Ishikawa (cell line): ENCODE results near the gene KRT1.

Experiments used
- CEBPB ChIP-seq: IDR thresholded peaks from 2 replicates; pipeline ENCODE4 v1.6.1; 2012
- CREB1 ChIP-seq: IDR thresholded peaks from 2 replicates; pipeline ENCODE4 v1.6.1; 2012; ENCODE audit warnings: low read depth
- EGR1 ChIP-seq: IDR thresholded peaks from 2 replicates; pipeline ENCODE4 v1.6.1; 2012
- EP300 ChIP-seq: IDR thresholded peaks from 2 replicates; pipeline ENCODE4 v1.6.1; 2012; ENCODE audit warnings: borderline replicate concordance
- MAX ChIP-seq: IDR thresholded peaks from 2 replicates; pipeline ENCODE4 v1.6.1; 2012
- RAD21 ChIP-seq: IDR thresholded peaks from 2 replicates; pipeline ENCODE4 v1.6.1; 2012; ENCODE audit warnings: low read depth
- REST ChIP-seq: IDR thresholded peaks from 2 replicates; pipeline ENCODE4 v1.6.1; 2012; ENCODE audit warnings: low read depth, mild to moderate bottlenecking
- TAF1 ChIP-seq: IDR thresholded peaks from 2 replicates; pipeline ENCODE4 v1.6.1; 2012; ENCODE audit warnings: low read depth, mild to moderate bottlenecking
- USF1 ChIP-seq: IDR thresholded peaks from 2 replicates; pipeline ENCODE4 v1.6.1; 2012
- YY1 ChIP-seq: IDR thresholded peaks from 2 replicates; pipeline ENCODE4 v1.6.1; 2012; ENCODE audit warnings: low read depth
- ZBTB7A ChIP-seq: IDR thresholded peaks from 2 replicates; pipeline ENCODE4 v1.6.1; 2012; ENCODE audit warnings: low read depth

GRCh38 chr12:52662093-52662917 lies 17.9 kb downstream of the KRT1 start:
- TF ChIP-seq CEBPB (no peak), EP300 (no peak), REST (no peak), RAD21 (no peak), ZBTB7A (no peak), TAF1 (no peak), MAX (no peak), EGR1 (no peak), YY1 (no peak), USF1 (no peak), CREB1 (no peak)
